Body of pancreas (tissue), 4 donors: ENCODE data around the gene CHST13.

Experiments used
- CTCF ChIP-seq, 7 experiments: fragments of 450-650 bp in 4 of 7; fragments of 200-600 bp in 3 of 7; sonication (generic) in 3 of 7; IDR thresholded peaks; one replicate each; pipeline ENCODE4 v1.5.1; 2016 to 2019; ENCODE audit warnings: antibody characterized with exemption in 7 of 7
- POLR2A ChIP-seq, 3 donors: fragments of 450-650 bp; IDR thresholded peaks; one replicate each; pipeline ENCODE4 v1.6.1; 2016; ENCODE audit warnings: antibody characterized with exemption in 3 of 3, mild to moderate bottlenecking in 2 of 3

GRCh38 chr3:126549861-126550487 is 26.0 kb downstream of the CHST13 start:
- no peak for TF ChIP-seq CTCF (IDR thresholded peaks at IDR 0.05)
- no peak for TF ChIP-seq POLR2A (IDR thresholded peaks at IDR 0.05)
